B cell (primary cell): ENCODE results near the gene HAP1. TPM values are rescaled to one million over a fixed set of nuclear protein-coding genes. Genes with fewer than 3 reads are reported as not detected.

ENCODE experiments used
- ATAC-seq: fragments of 200-7000 bp; cut with Tn5 transposase; one replicate; pipeline ENCODE4 v1.10.0; 2021; ENCODE audit warnings: low read depth, mild to moderate bottlenecking, moderate number of reproducible peaks, moderate library complexity
- CTCF ChIA-PET: fragments of 350-600 bp; sonication (Branson Sonifier 250); formaldehyde crosslinking; loops from one replicate; lab custom pipeline; 2021; ENCODE audit warnings: antibody characterized with exemption, inconsistent platforms; lab: Charles Lee
- POLR2A ChIA-PET: fragments of 350-600 bp; sonication (Branson Sonifier 250); formaldehyde crosslinking; loops from one replicate; lab custom pipeline; 2021; ENCODE audit warnings: antibody characterized with exemption; lab: Charles Lee
- DNase-seq: peaks from one replicate; pipeline ENCODE4 v3.0.0; 2013
- H2AFZ ChIP-seq: 2 replicates; pipeline ENCODE4 v1.6.1; 2012; ENCODE audit warnings: mild to moderate bottlenecking, low read depth, low read length; ENCODE audit not compliant: insufficient read depth, poor library complexity, severe bottlenecking
- H3K27ac ChIP-seq, 2 donors: 1 replicate in 1 of 2; 2 replicates in 1 of 2; pipeline ENCODE4 v1.5.1; 2012 to 2013; ENCODE audit warnings: low read length in 2 of 2, mild to moderate bottlenecking in 2 of 2, moderate library complexity in 1 of 2
- H3K27me3 ChIP-seq, 4 experiments: fragments of 200-600 bp in 1 of 4; sonication (generic) in 1 of 4; replicated peaks in 1 of 4; 1 replicate in 2 of 4; 2 replicates in 2 of 4; pipeline versions ENCODE4 v1.6.1 to v1.7.0; 2013 to 2016; ENCODE audit warnings: low read length in 3 of 4, mild to moderate bottlenecking in 2 of 4, mixed read lengths in 1 of 4, moderate library complexity in 1 of 4; ENCODE audit not compliant: insufficient read depth in 4 of 4, control insufficient read depth in 3 of 4; ENCODE audit errors: control extremely low read depth in 1 of 4
- H3K36me3 ChIP-seq, 2 experiments: replicated peaks in 1 of 2; 1 replicate in 1 of 2; 2 replicates in 1 of 2; pipeline versions ENCODE4 v1.6.1 to v1.7.1; 2013; ENCODE audit warnings: low read length in 1 of 2; ENCODE audit not compliant: insufficient read depth in 2 of 2, control insufficient read depth in 1 of 2; ENCODE audit errors: control extremely low read depth in 1 of 2, extremely low read depth in 1 of 2
- H3K4me1 ChIP-seq, 2 donors: fragments of 200-600 bp in 1 of 2; sonication (generic) in 1 of 2; 1 replicate in 1 of 2; 2 replicates in 1 of 2; pipeline versions ENCODE4 v1.5.1 to v1.6.1; 2013 to 2017; ENCODE audit warnings: low read length in 2 of 2; ENCODE audit not compliant: control insufficient read depth in 2 of 2, insufficient read depth in 2 of 2
- H3K4me2 ChIP-seq: replicated peaks from 2 replicates; pipeline ENCODE3; 2012; ENCODE audit warnings: mild to moderate bottlenecking, low read depth, low read length; ENCODE audit not compliant: poor library complexity, severe bottlenecking
- H3K4me3 ChIP-seq, 5 experiments: fragments of 200-600 bp in 1 of 5; sonication (generic) in 1 of 5; 1 replicate in 3 of 5; 2 replicates in 2 of 5; pipeline versions ENCODE4 v1.5.1 to v1.7.0; 2011 to 2016; ENCODE audit warnings: low read length in 4 of 5, mild to moderate bottlenecking in 4 of 5, low read depth in 2 of 5, control low read depth in 1 of 5, moderate library complexity in 1 of 5; ENCODE audit not compliant: insufficient read depth in 1 of 5; ENCODE audit errors: control extremely low read depth in 1 of 5, extremely low read depth in 1 of 5
- H3K79me2 ChIP-seq: fragments of 200-600 bp; sonication (generic); one replicate; pipeline ENCODE4 v1.6.0; 2016; ENCODE audit warnings: low read length; ENCODE audit not compliant: control insufficient read depth, insufficient read depth
- H3K9ac ChIP-seq: fragments of 200-600 bp; sonication (generic); 2 replicates; pipeline ENCODE4 v1.6.1; 2017; ENCODE audit warnings: mild to moderate bottlenecking, low read length, moderate library complexity
- H3K9me3 ChIP-seq, 3 donors: one replicate each; pipeline versions ENCODE4 v1.6.1 to v1.7.1; 2013; ENCODE audit warnings: low read length in 2 of 3; ENCODE audit not compliant: control insufficient read depth in 2 of 3, insufficient read depth in 1 of 3; ENCODE audit errors: control extremely low read depth in 1 of 3
- H4K20me1 ChIP-seq: 2 replicates; pipeline ENCODE4 v1.6.0; 2012; ENCODE audit warnings: mild to moderate bottlenecking, low read length; ENCODE audit not compliant: insufficient read depth, control insufficient read depth, poor library complexity, severe bottlenecking
- H3K27ac Mint-ChIP-seq: one replicate; pipeline ENCODE4 v1.8.0; 2021; ENCODE audit warnings: mixed read lengths
- H3K27me3 Mint-ChIP-seq: one replicate; pipeline ENCODE4 v1.8.0; 2021; ENCODE audit warnings: mixed read lengths
- H3K4me1 Mint-ChIP-seq: one replicate; pipeline ENCODE4 v1.8.0; 2021; ENCODE audit warnings: mixed read lengths
- H3K4me3 Mint-ChIP-seq: one replicate; pipeline ENCODE4 v1.8.0; 2021; ENCODE audit warnings: mixed read lengths
- H3K9me3 Mint-ChIP-seq: one replicate; pipeline ENCODE4 v1.8.0; 2022; ENCODE audit warnings: mixed read lengths; ENCODE audit not compliant: insufficient read depth
- CTCF ChIP-seq: fragments of 200-600 bp; IDR thresholded peaks from one replicate; pipeline ENCODE4 v1.8.0; 2022; ENCODE audit warnings: antibody characterized with exemption, mild to moderate bottlenecking
- EZH2 ChIP-seq: IDR thresholded peaks from 2 replicates; pipeline ENCODE4 v1.6.1; 2012; ENCODE audit warnings: borderline replicate concordance, low read depth, mild to moderate bottlenecking, moderate library complexity, low read length; ENCODE audit not compliant: insufficient read depth, poor library complexity, severe bottlenecking
- WGBS: methylation state at CpG from one replicate; pipeline ENCODE4 v1.1.5; 2013; ENCODE audit warnings: missing lambda C conversion rate; ENCODE audit not compliant: insufficient coverage; 5-methylcytosine and 5-hydroxymethylcytosine counted together
- intact Hi-C: fragments of 100-400 bp; cut with micrococcal nuclease; formaldehyde crosslinking; loops from one replicate; pipeline ENCODE4 v1.10.0; 2022
- polyA plus RNA-seq: library from polyadenylated mRNA; depleted of rRNA; stranded (reverse); fragments of >200 nt; gene quantifications from 2 replicates; pipeline ENCODE4 v1.2.3, GENCODE V29; 2012
- total RNA-seq, 2 donors: library from RNA; stranded (reverse); fragments of 120-200 nt in 1 of 2; gene quantifications; 1 replicate in 1 of 2; 2 replicates in 1 of 2; pipeline versions ENCODE4 v1.2.3 to v1.2.4, GENCODE V29; 2013 to 2022

HAP1 gene
- total and polyA plus RNA-seq, 2 donors (not counting 1 experiment from before 2014, with no cell fraction given), result 0.03 to 0.37 TPM

GRCh38 chr17:41678907-41679739 lies 55.3 kb downstream of the HAP1 start:
- H3K4me3 ChIP-seq, result peak overlapping the region; percentile 17 to 51 (median 46)
- H3K79me2 ChIP-seq, result peaks cover 11% of the 10 kb centered on the region
- H3K4me1 ChIP-seq, result peaks cover 46 to 50% of the 10 kb centered on the region in 2 donors
- Mint-ChIP-seq H3K27me3 (no peaks in the 10 kb centered on the region), H3K4me3 (peak overlapping the region; percentile 82), H3K4me1 (peaks cover 37% of the 10 kb centered on the region), H3K27ac (peak overlapping the region; percentile 87), H3K9me3 (no peaks in the 10 kb centered on the region)
- WGBS, result 0% methylated on average over 5 of the region's 6 CpGs
- H3K27ac ChIP-seq, result peak overlapping the region; percentile 62 to 66
- no peaks in the 10 kb centered on the region for H4K20me1 ChIP-seq
- peak overlapping the region; percentile 68 for H2AFZ ChIP-seq
- no peaks in the 10 kb centered on the region for H3K36me3 ChIP-seq
- CTCF ChIA-PET, result interaction anchor here (0.6 to 6.8 kb wide), 7 partner anchors 11 to 1147 kb away, joined by 3 to 107 read pairs (median 13); partner anchors contain the start of gene EIF1
- POLR2A ChIA-PET, result interaction anchor here (0.6 to 6.7 kb wide), 6 partner anchors 11 to 1915 kb away, joined by 3 to 122 read pairs (median 7); partner anchors contain the start of gene EIF1
- ATAC-seq (peak; percentile 50), DNase-seq (peak; percentile 65)
- peak overlapping the region; percentile 72 for H3K4me2 ChIP-seq
- H3K9me3 ChIP-seq, result peaks cover 0 to 12% (median 3%) of the 10 kb centered on the region in 3 donors
- intact Hi-C loops, result loop anchor here (1.0 kb wide), 1 partner anchor 9 kb away; the partner anchor contains the start of gene EIF1
- TF ChIP-seq CTCF, result no peak
- TF ChIP-seq EZH2, result no peak
- H3K9ac ChIP-seq, result peak overlapping the region; percentile 56
- H3K27me3 ChIP-seq, result no peaks in the 10 kb centered on the region
